ENCODE results near the gene THAP3.
"Not testable (repeated sequence)": the region's sequence is repeated elsewhere in the genome, so short reads cannot be mapped to it uniquely, and the experiment has no call there.

The THAP3 gene

GRCh38 chr1:6653436-6654290 is 29.0 kb downstream of the THAP3 start:
- no peak for DNase-seq
- peaks cover 20% of the 10 kb centered on the region for H3K36me3 Mint-ChIP-seq (ENCODE audit: low read depth)
- H3K4me1 Mint-ChIP-seq, result no peaks in the 10 kb centered on the region
- no peaks in the 10 kb centered on the region for H3K9me3 Mint-ChIP-seq
- H3K27me3 Mint-ChIP-seq, result no peaks in the 10 kb centered on the region
- no peak for ATAC-seq
- no peak overlapping the region for H3K27ac Mint-ChIP-seq
- no peak overlapping the region for H3K4me3 Mint-ChIP-seq

DNA sequence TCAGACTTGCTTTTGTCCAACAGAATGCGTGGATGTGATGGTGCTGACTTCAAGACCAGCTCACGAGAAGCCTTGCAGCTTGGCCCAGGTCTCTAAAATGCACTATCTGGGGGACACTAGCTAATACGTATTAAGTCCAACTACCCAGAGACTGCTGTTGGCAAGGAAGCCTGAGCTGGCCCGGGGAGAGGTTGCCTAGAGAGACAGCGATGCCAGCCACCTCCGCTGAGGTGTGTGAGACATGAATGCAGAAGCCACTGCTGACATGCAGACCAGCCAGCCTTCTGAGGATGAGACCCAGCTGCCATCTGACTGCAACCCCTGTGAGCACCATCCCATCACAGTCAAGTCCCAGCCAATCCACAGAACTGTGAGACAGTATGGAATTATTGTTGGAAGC is 32.5 kb downstream of the THAP3 start:
- no peak overlapping the region for H3K27ac Mint-ChIP-seq
- H3K4me3 Mint-ChIP-seq, result no peak overlapping the region
- DNase-seq (no peak), ATAC-seq (no peak)
- peaks cover 25% of the 10 kb centered on the region for H3K36me3 Mint-ChIP-seq (ENCODE audit: low read depth)
- H3K4me1 Mint-ChIP-seq, result no peaks in the 10 kb centered on the region
- H3K27me3 Mint-ChIP-seq, result no peaks in the 10 kb centered on the region
- H3K9me3 Mint-ChIP-seq, result no peaks in the 10 kb centered on the region

DNA sequence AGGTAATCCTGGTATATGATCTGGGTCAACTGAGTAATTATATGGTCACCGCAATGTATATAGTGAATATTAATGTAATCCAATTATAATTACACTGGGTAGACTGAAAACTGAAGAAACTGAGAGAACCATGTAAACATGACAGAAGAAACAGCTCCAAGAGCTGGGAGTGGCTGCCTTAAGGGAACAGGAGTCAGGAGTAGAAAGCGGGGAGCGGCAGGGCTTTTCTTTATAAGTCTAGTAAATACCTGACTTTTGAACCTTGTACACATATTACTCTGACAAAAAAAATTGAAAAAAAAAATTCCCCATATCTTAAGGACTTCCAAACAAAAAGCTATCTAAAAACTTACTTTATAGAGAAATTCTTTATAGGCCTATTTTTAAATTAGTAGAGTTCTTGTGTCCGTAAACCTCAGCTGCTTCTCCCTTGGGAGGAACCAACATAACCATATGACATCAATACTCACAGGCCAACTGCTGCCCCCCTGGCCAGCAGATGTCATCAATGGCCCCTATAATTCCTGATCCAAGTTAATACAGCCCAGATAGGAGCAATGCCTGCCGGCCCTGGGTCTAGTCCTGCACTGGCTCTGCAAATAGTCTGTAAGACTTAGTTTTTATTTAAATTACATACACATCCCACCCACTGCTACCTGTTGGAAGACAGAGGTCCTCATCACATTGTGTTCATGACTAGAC is 33.8 kb downstream of the THAP3 start:
- Mint-ChIP-seq H3K36me3 (ENCODE audit: low read depth) (peaks cover 27% of the 10 kb centered on the region), H3K4me1 (no peaks in the 10 kb centered on the region), H3K27ac (no peak overlapping the region), H3K27me3 (no peaks in the 10 kb centered on the region), H3K9me3 (no peaks in the 10 kb centered on the region), H3K4me3 (no peak overlapping the region)
- no peak for ATAC-seq
- no peak for DNase-seq

DNA sequence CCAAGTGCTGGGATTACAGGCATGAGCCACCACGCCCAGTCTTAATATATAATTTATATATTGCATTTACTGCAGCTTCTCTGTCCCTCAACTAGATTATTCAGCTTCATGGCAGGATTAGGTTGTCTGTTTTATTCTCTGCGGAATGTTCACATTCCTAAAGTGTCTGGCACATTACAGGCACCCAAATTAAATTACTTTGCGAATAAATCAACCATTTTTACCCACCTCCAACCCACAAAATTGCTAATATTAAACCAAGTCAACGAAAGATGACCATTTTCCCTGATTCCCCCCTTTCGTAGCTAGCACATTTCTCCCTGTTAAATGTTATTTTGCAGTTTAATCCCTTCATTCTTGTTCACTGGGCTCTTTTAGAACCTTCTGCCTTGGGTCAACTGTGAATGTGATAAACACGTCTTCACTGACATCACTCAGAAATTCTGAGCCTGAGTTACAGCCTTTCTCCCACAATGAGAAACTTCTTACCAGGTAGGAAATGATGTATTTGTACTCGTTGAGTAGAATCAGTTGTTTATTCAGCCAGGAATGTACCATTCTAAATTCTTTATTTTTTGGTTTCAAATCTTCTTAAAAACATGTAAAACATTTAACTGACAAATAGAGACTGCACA is 35.9 kb downstream of the THAP3 start:
- DNase-seq (no peak), ATAC-seq (no peak)
- H3K4me3 Mint-ChIP-seq, result no peak overlapping the region
- peaks cover 28% of the 10 kb centered on the region for H3K36me3 Mint-ChIP-seq (ENCODE audit: low read depth)
- H3K27me3 Mint-ChIP-seq, result no peaks in the 10 kb centered on the region
- H3K9me3 Mint-ChIP-seq, result no peaks in the 10 kb centered on the region
- no peaks in the 10 kb centered on the region for H3K4me1 Mint-ChIP-seq
- H3K27ac Mint-ChIP-seq, result no peak overlapping the region

- H3K27ac Mint-ChIP-seq, DNase-seq, ATAC-seq, H3K9me3 Mint-ChIP-seq, H3K27me3 Mint-ChIP-seq, H3K4me1 Mint-ChIP-seq, H3K4me3 Mint-ChIP-seq: not testable (repeated sequence)
- H3K36me3 Mint-ChIP-seq (ENCODE audit: low read depth), result peaks cover 33% of the 10 kb centered on the region
Observed at GRCh38 chr1:6662468-6662867, 37.8 kb downstream of the THAP3 start.

DNA sequence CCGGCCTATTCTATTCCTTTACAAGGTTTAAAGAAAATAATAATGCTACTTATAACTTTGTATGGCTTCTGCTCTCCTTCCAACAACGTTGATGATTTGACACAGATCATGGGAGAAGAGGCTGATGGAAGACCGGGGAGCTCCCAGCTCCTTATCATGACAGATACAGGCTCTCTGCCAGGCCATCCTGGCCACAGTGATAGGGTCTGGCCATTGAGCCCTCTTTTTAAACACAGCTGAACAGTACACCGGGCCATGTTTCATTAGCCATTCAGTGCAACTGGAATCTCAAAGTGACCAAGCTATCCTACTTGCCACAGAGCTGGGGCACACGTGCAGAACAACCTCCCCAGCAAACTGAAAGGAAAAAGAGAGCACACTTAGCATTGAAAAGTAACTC is 42.0 kb downstream of the THAP3 start:
- no peaks in the 10 kb centered on the region for H3K4me1 Mint-ChIP-seq
- no peaks in the 10 kb centered on the region for H3K27me3 Mint-ChIP-seq
- H3K27ac Mint-ChIP-seq, result no peak overlapping the region
- H3K36me3 Mint-ChIP-seq (ENCODE audit: low read depth), result peaks cover 26% of the 10 kb centered on the region
- no peaks in the 10 kb centered on the region for H3K9me3 Mint-ChIP-seq
- no peak for DNase-seq
- no peak overlapping the region for H3K4me3 Mint-ChIP-seq
- no peak for ATAC-seq

DNA sequence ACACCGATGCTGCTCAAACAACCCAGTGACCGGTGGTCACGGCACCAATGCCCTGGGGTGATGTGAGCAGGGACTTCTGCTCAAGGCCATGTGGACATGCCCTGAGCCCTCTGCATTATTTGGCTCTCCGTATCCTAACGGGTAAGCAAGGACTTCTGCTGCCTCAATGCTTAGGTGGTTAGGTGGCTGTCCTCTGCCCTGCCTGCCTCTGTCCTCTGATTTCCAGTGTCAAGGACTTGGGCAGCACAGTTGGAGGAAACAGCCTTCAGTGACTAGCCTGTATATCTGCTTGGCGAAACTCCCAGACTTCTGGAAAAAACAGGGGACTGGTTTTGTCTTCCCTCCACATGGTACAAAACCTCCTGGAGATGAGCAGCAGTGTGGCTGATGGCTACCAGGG is 42.5 kb downstream of the THAP3 start:
- no peaks in the 10 kb centered on the region for H3K4me1 Mint-ChIP-seq
- no peaks in the 10 kb centered on the region for H3K9me3 Mint-ChIP-seq
- H3K27me3 Mint-ChIP-seq, result no peaks in the 10 kb centered on the region
- peaks cover 27% of the 10 kb centered on the region for H3K36me3 Mint-ChIP-seq (ENCODE audit: low read depth)
- ATAC-seq (no peak), DNase-seq (no peak)
- H3K4me3 Mint-ChIP-seq, result no peak overlapping the region
- H3K27ac Mint-ChIP-seq, result no peak overlapping the region

DNA sequence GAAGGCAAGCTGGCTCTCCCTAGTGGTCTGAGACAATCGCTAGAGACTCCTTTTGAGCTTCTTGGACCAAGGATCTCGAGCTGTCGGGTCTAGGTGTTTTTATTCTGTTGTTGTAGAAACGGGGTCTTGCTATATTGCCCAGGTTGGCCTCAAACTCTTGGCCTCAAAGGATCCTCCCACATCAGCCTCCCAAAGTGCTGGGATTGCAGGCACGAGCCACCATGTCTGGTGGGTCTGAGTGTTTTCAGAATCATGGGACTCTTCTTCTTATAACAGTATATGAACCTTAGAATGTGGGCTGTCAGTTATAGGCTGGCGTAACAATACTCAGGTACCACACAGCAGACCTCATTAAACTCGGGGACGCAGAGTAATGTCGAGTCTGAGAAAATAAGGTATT is 43.8 kb downstream of the THAP3 start:
- peaks cover 28% of the 10 kb centered on the region for H3K36me3 Mint-ChIP-seq (ENCODE audit: low read depth)
- H3K27me3 Mint-ChIP-seq, result no peaks in the 10 kb centered on the region
- no peak for DNase-seq
- H3K4me1 Mint-ChIP-seq, result no peaks in the 10 kb centered on the region
- no peaks in the 10 kb centered on the region for H3K9me3 Mint-ChIP-seq
- ATAC-seq, result no peak
- no peak overlapping the region for H3K4me3 Mint-ChIP-seq
- H3K27ac Mint-ChIP-seq, result no peak overlapping the region

GRCh38 chr1:6672558-6672957 is 47.9 kb downstream of the THAP3 start:
- DNase-seq (no peak), ATAC-seq (no peak)
- Mint-ChIP-seq H3K4me1 (no peaks in the 10 kb centered on the region), H3K27me3 (no peaks in the 10 kb centered on the region), H3K27ac (no peak overlapping the region), H3K36me3 (ENCODE audit: low read depth) (peaks cover 38% of the 10 kb centered on the region), H3K4me3 (no peak overlapping the region), H3K9me3 (no peaks in the 10 kb centered on the region)

DNA sequence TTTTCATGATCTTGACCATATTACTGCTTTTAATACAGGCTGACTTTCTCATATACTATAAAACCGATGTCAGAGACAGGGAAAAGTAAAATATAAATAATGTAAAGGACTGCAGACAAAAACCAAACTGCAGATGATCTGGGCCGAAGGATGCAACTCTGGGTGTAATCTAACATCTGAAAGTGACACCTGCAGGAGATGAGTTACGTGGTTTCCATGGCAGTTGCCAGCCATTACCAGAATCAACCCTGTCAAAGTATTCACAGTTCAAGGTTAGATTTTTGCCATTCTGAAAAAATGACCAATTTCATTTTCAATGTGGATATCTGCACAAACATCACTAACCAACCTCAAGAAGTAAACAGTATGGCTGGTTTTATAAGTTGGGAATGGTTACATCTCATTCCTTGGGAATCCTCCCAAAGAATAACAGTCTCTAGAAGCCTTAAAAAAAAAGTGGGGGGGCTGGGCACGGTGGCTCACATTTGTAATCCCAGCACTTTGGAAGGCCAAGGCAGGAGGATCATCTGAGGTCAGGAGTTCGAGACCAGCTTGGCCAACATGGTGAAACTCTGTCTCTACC is 49.2 kb downstream of the THAP3 start:
- Mint-ChIP-seq H3K36me3 (ENCODE audit: low read depth) (peaks cover 43% of the 10 kb centered on the region), H3K4me3 (no peak overlapping the region), H3K9me3 (no peaks in the 10 kb centered on the region), H3K4me1 (no peaks in the 10 kb centered on the region), H3K27me3 (no peaks in the 10 kb centered on the region), H3K27ac (no peak overlapping the region)
- DNase-seq, result no peak
- no peak for ATAC-seq

GRCh38 chr1:6674771-6675170 is 50.1 kb downstream of the THAP3 start:
- Mint-ChIP-seq H3K4me3 (no peak overlapping the region), H3K27ac (no peak overlapping the region), H3K36me3 (ENCODE audit: low read depth) (peaks cover 51% of the 10 kb centered on the region), H3K9me3 (no peaks in the 10 kb centered on the region), H3K27me3 (no peaks in the 10 kb centered on the region), H3K4me1 (no peaks in the 10 kb centered on the region)
- ATAC-seq (no peak), DNase-seq (no peak)

- no peak for ATAC-seq
- no peaks in the 10 kb centered on the region for H3K27me3 Mint-ChIP-seq
- no peaks in the 10 kb centered on the region for H3K9me3 Mint-ChIP-seq
- no peaks in the 10 kb centered on the region for H3K4me1 Mint-ChIP-seq
- H3K36me3 Mint-ChIP-seq (ENCODE audit: low read depth), result peaks cover 59% of the 10 kb centered on the region
- no peak overlapping the region for H3K4me3 Mint-ChIP-seq
- no peak overlapping the region for H3K27ac Mint-ChIP-seq
- no peak for DNase-seq
Observed at GRCh38 chr1:6675941-6676340, 51.3 kb downstream of the THAP3 start.

Measured in activated naive CD8-positive, alpha-beta T cell treated with anti-CD3 and anti-CD28 coated beads, Interleukin-2, amount 50 U/mL, for 24 hours (primary cell).